Stimulated activated CD8-positive, alpha-beta memory T cell treated with anti-CD3 and anti-CD28 coated beads, Interleukin-4, amount 100 ng/mL, for 24 hours (primary cell): ENCODE results near the gene PRR19.
"Not testable (repeated sequence)": the region's sequence is repeated elsewhere in the genome, so short reads cannot be mapped to it uniquely, and the experiment has no call there.

Source experiments
- DNase-seq: peaks from one replicate; pipeline ENCODE4 v3.0.0-alpha.2; 2020; ENCODE audit warnings: low read depth

Gene PRR19, protein sequence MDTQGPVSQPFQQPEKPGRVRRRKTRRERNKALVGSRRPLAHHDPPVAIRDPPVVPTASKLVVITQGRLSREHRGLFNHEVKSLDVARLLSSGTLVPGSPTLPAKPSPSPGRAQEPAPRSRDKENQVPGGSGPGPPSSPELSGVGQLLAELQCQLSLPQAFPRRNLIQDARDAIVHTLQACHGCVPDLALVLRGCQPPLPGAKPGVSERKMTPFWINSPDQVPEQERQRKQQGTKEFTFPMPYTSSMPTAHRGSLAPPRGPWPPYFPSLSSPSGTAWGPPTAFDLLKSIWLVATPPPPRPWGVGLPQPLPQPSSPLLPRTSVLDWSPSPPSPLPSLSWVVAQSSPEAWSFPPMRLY

DNA sequence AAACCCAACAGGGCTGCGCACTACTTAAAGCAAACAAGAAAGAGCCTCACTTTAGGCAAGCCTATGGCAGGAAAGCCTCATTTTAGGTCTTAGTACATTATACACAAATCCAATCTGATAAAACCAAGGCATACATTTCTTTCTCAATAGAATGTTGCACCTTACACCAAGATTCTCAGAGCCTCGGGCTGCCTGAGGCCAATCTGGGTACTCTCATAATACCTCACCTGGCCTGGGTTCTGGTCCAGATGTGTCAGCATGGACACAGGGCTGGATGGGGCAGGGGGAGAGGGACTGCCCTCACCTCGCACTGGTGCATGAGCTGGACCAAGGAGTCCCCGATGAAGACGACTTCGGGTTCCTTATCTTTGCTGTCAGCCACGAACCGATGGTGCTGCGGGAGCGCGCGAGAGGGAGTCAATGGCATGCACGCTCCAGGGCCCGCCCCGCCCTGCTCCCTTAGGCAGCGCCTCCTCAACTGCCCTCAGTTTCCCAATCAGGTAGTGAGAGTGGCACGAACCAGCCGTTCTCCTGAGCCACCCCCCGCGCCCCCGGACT, at the start of gene PRR19:
PRR19 (plus strand) TSS at position 487 of the 558 bp plus-strand sequence. CDS start 7,453 bp downstream, outside the sequence.
- no peak for DNase-seq

DNA sequence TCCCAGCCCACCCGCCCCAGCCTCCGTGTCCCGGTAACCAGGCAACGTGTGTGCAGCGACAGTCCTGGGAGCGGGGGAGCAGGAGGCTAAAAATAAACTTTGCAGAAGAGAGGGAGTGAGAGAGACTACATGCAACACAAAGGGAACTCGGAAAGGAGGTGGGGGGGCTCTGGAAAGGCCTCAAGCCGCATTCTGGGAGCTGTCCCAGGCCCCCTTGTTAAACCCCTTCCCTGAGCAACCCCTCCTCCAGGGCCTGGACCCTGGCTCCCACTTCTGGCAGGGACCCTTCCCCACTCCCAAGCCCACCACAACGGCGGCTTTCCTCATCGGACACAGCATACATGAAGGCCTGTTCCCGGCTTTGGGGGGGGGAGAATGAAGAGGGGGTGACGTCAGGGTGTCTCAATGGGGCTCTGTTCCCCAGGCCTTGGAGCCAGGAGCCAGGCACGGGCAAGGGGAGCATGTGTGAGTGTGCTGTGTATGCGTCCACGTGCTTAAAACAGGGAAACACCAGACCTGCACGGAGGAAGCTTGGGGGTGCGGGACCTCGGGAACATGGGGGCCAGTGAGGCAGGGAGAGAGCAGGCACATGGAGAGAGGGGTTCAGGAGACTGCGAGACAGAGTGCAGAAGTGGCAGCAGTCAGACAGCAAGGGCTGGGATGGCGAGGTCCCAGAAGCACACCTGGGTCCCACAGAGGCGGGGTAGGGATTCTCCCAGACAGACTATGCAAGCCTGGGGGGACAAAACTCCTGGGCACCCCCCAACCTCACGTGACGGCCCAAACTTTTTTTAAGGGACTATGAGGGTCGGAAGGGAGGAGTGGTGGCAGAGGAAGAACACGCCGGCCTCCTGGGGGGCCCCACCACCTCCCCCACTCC, 49.3 kb upstream of the PRR19 start:
- DNase-seq, result no peak

DNA sequence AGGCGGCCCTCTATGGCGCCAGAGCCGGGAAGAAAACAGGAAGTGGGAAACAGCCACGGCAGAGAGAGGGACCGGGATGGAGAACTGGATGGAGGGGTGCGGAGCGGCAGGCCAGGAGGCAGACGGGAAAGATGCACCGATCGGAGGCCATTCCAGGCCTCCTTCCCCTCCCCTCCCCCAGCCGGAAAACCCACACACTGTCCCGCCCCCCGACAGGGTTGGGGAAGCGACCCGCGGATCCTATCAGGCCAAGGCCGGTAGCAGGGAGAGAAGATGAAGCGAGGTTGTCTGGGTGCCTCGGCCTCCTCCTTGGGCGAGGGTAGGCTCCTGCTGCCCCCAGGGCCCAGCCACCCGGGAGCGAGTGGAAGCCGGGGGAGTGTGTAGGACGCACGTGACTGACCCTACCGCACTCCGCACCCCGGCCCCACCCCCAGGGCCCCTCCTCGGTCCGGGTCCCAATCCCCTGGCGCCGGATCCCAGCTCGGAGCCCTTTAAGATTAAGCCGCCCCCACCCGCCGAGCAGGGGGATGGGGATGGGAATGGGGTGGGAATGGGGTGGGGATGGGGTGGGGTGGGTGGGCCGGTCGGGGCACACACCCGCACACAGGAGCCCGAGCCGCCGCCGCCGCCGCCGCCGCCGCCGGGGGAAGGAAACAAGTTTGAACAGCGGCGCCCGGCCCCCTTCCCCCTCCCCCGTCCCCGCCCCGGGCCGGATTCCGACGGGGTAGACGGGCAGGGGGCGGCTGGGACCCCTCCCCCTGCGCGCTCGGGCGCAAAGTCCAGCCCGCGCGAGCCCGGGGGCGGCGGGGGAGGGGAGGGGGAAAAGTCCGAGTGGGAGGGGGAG, 48.5 kb upstream of the PRR19 start:
- DNase-seq, result peak; percentile 51

DNA sequence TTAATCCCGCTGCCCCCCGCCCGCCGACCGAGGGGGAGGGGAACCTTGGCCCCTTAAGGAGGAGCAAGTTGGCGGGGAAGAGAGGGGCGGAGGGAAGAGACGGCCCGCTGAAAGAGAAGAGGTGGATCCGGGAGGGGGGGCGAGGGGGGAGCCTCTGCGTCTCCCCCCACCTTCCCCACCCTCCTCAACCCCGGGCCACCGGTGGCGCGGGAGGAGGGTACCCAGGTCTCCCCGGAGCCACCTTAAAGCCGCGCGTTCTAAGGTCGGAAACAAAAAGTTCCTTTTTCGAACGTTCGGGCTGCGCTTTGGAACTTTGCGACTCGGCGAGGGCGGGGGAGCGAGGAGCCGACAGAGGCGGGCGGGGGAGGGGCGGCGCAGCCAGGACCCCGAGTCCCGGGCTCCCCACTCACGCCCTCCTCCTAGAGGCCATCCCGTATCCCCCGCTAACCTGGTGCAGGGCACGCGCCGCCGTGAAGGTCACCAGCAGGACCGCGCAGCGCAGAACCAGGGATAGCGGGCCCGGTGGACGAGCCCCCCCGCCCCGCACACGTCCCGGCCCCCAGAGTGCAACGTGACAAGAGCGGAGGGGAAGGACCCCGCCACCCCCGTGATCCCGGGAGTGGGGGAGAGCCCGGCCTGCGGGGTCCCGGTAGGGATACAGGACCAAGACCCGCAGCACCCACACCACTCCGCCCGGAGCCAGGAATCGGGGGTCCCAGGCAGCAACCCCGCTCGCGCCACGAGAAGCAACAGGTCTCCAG, 47.7 kb upstream of the PRR19 start:
- peak; percentile 65 for DNase-seq

DNA sequence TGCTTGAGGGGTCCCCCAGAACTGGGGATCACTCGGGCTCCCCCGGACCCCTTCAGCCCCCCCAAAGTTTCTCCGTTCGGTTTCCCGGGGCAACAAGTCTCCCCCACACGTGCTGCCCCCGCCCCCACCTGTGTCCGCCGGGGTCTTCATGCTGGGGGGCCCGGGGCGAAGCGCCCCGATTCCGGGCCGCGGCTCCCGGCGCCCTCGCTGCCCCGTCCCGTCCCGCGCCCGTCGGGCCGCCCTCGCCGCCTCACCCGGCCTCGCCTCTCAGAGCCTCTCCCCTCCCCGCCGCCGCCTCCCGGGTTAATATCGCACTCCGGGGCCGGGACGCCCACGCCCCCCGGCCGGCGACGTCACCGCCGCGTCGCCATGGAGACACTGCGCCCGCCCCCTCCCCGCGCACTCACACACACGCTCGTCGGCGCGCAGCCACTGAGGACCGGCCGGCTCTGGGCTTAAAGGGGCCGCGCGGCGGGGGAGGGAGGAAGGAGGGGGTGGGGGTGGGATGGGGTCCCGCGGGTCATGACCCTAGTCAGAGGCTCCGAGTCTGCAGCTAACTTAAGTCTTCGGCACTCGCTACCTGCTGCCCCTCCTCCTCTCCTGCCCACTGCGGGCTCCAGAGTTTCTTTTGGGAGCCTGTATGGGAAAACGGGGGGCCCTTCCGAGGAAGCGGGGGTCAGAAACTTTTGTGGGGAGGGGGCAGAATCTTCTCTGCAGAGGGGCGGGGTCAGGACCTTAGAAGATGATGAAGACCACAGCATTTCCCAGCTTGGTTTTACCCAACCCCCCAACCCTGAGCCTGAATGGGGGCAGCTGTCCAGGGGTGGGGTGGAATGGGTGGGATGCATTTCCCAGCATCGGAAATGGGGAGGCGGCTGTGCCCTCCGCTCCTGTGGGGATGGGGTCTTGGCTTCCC, 46.8 kb upstream of the PRR19 start, which contains the start of gene ERF:
ERF (minus strand) TSS at position 279 of the 916 bp plus-strand sequence; CDS start at position 150, 129 bp downstream.
- peak; percentile 89 for DNase-seq

DNA sequence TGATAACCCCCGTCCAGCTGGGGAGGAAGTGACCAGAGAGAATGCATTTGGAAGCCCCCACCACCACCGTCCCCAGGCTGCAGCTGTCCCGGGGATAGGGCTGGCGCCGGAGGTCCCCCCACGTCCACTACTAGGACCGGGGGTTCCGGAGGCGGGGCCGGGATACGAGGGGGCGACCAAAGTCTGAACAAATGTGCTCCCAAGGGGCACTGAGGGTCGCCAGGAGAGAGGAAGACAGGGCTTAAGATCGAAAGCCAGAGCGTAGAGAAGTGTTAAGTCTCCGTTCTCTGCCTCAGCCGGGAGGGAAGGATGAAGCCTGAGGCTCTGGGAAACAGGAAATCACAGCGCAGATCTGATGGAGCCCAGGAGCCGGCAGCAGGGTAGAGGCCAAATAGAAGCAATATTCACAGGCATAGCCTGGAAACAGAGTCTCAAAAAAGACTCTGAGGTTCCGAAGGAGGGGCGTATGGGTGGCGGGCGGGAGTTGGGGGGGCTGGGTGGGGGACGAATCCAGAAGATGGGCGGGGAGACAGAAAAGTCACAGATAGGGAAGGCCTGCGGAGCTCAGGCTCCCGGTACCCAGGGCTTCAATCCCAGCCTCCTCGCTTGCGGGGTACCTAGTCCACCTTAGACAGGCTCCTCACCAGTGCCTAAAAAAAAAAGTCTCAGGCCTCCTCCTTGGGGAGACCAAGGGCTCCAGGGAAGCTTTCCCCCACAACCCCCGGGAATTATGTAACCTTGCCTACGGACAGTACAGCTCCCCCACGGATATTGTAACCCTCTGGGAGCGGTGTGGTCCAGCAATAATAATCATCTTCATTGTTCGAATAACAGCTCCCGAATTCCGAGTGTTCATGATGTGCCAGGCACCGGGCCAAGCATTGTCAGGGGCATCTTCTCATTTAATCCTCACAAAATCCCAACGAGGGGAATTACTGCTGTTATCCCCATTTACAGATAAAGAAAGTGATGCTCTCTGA, 45.9 kb upstream of the PRR19 start:
- no peak for DNase-seq

DNA sequence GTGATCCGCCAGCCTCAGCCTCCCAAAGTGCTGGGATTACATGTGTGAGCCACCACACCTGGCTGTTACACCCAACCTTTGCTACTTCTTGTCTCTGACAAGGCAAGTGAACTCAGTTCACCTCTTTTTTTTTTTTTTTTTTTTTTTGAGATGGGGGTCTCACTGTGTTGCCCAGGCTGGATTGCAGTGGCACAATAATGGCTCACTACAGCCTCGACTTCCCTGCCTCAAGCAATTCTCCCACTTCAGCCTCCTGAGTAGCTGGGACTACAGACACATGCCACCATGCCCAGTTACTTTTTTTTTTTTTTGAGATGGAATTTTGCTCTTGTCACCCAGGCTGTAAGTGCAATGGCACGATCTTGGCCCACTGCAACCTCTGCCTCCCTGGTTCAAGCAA, 44.1 kb upstream of the PRR19 start:
- DNase-seq, result not testable (repeated sequence)

DNA sequence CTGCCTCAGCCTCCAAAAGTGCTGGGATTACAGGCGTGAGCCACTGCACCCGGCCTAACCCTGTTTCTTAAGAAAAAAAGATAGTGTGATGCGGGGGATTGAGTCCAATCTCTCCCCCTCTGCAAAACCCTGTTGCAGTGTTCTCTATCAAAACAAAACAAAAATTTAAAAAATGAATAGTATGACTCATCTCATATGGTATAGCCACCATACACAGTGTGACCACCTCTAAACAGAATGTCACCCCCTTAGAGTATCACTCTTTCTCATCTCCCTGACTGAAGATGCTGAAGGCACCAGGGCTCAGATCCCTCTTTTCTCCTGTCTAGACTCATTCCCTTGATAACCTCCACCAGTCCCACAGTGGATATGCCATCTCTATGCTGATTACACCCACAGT, 40.2 kb upstream of the PRR19 start:
- DNase-seq, result no peak

DNA sequence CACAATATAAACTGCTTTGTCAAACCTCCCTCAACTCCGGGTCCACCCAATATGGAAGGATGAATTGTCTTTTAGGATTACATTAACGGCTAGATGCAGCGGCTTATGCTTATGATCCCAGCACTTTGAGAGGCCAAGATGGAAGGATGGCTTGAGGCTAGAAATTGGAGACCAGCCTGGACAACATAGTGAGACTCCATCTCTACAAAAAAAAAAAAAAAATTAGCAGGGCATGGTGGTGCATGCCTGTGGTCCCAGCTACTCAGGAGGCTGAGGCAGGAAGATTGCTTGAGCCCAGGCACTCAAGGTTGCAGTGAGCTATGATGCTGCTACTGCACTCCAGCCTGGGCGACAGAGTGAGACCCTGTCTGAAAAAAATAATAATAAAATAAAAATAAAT, 35.8 kb upstream of the PRR19 start:
- DNase-seq, result not testable (repeated sequence)

DNA sequence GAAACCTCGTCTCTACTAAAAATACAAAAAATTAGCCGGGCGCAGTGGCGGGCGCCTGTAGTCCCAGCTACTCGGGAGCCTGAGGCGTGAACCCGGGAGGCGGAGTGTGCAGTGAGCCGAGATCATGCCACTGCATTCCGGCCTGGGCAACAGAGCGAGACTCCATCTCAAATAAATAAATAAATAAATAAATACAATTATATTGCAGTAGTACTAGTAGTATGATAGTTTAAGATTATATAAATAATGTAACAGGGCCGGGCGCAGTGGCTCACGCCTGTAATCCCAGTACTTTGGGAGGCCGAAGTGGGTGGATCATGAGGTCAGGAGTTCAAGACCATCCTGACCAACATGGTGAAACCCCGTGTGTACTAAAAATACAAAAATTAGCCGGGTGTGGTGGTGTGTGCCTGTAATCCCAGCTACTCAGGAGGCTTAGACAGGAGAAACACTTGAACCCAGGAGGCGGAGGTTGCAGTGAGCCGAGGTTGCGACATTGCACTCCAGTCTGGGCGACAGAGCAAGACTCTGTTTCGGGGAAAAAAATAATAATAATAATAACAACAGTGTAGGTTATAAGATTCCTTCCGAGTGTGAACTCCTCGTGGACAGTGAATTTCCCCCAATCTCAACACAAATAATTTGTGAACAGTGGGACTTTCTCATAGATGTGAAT, 34.9 kb upstream of the PRR19 start:
- not testable (repeated sequence) for DNase-seq

DNA sequence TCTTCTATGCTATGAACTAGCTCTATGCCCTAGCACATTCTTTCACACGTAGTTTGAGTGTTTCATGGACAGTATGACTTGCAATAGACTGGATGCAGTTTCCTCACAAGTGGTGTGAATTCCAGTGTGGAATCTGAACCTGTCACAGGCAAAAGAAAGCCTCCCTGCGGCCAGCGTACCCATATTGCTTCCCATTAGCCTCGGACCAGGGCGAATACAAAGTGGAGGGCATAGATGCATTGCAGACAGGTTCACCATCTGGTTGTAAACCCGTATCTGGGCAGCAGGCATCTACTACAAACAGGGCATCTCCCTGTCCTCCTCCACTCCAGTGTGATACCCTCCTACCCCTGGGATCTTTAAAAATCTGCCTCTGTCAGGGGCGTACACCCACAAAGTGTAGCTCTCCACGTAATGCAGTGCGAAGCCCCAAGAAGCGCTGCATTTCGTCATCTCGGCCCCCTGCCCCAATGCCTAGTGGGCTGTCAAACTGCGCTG, 34.2 kb upstream of the PRR19 start:
- no peak for DNase-seq

DNA sequence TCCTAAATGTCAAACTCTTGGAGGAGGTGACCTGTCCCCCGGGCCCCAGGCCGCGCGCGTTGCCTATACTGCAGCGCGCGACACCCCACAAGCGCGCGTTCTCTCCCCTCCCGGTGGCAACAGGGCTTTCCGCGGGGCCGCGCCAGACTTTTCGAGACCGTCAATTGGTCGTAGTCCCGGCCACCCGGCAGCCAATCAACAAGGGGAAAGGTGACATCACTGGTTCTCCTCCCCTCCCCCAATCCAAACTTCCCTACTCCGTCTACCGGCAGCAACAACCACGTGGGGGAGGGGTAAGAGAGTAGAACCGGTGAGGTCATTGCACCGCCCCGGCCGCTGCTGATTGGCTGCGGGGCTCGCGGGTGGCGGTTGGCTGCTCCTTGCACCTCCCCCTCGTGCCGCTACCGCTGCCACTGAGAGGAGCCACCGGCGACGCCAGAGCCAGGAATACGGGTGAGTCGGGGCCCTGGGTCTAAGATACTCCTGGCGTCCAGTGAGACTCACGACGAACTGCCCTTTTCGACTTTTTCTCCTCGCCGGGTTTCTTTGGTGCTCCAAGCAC, 33.7 kb upstream of the PRR19 start:
- peak; percentile 94 for DNase-seq

DNA sequence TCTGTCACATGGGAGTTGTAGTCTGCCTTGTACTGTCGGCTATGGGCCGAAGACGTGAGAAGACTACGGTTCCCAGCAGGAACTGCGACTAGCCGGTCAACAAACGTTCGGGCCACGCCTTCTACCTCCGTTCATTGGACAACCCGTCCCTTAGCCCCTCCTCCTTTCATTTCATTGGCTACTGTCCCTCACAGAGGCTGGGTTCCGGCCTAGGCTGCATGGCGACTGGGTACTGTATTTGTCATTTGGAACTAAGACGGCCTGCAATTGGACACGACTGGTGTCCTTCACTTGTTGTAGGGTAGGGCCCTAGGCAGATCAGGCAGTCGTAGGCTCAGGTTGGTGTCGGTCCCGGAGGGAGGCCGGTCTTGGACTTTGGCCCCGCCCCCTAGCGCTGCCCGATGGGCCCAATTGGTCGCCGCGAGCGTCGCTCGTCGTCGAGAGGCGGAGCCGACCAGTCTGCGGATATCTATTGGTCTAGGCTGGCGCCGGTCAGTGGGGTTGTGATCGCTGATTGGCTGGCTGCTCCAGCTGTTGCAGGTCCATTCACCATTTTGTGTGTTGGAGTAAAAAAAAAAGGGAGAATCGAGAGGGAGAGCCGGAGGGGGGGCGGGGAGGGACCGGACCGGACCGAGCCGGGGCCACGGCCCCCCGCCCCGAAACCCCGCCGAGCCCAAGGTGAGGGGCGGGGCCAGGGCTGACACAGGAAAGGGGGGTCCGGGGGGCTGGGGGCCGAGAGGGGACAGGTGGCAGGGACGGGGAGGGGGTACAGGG, 33.0 kb upstream of the PRR19 start, which contains the start of gene CIC:
CIC (plus strand) TSS at position 549 of the 774 bp plus-strand sequence. CDS start 2,532 bp downstream, outside the sequence.
- peak; percentile 97 for DNase-seq

DNA sequence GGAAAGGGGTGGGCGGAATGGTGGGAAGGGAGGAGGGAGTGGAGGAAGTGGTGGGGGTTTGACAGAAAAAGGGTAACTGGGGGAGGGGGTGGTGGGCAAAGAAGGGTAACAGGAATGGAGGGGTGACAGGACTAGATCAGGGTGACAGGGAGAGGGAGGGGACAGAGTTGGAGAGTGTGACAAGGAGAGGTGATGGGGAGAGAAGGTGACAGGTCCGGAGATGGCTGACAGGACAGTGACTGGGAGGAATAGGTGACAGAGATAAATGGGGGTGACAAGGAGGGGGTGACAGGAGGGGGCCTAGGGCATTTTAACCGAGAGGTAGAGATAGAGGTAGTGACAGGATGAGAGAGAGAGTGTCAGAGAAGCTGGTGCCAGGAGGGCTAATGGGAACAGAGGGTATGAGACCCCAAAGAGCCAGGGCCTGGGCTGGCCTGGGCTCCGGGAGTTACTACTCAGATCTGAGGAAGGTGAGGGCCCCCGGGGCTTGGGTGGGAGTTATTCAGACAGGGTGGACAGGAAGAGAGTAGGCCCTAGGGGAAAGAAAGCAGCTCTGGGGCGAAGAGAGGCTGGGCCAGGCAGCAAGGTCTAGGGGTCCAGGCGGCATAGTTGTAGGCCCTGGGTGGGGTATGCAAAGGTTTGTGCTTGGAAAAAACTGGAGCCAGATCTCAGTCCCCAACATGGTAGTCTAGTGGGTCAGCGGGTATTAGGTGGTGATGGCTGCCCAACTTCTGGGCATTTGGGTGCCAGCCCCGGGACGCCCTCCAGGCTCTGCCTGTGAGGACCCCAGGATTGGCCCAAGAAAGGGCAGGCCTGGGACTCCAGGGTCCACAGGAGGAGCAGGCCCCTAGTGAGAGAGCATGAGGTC, 32.2 kb upstream of the PRR19 start:
- no peak for DNase-seq

DNA sequence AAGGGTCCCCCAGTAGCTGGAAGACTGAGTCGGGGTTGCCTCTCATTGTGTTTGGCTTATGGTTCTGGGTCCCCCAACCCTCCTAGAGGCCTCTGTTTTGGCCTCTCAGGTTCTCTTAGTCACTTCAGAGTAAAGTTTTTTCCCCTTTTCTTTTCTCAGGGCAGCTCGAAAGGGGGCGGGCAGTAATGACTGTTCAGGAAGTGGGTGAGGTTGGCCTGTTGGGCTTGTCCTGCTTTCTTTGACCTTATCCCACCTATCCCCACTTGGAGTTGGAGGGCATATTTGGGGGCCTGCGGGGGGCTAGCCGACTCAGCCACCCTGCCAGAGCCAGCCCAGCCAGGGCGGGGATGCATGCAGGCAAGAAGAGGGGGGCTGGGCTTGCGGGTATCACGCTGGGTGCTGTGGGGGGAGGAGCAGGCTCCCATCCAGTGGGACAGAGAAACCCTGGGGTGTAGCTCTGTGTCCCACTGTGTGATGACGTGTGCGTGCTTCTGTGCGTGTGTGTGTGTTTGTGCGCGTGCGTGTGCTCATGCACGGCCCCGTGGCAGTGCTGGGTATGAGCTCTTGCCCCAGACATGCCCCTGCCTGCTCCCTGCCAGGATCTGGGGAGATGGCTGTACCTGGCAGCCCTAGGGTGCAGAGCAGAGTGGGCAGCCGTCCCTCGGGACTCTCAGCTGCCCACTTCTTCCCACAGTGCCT, 31.4 kb upstream of the PRR19 start:
- DNase-seq, result peak; percentile 56
